NCI-H1436 treated with DMSO at 0.1 percent for 48 hours (cell line): Measurements from ENCODE around the gene C6orf118.

Source experiments
- DNase-seq: peaks from one replicate; lab custom pipeline; 2025; lab: John Stamatoyannopoulos, UW

The C6orf118 gene

GRCh38 chr6:165308926-165309731, at the start of gene C6orf118:
Gene C6orf118, minus strand, starts transcription at chr6:165309605. Its CDS starts 19 bp downstream, at chr6:165309586.
- DNase-seq = no peak

- DNase-seq = no peak
These were observed 36.3 kb upstream of the C6orf118 start for GRCh38 chr6:165345700-165346099.

- DNase-seq = no peak
These were observed 31.1 kb upstream of the C6orf118 start for GRCh38 chr6:165340532-165340931.

GRCh38 chr6:165325609-165326008, 16.2 kb upstream of the C6orf118 start:
- no peak for DNase-seq

- no peak for DNase-seq
These were observed 12.2 kb upstream of the C6orf118 start for GRCh38 chr6:165321555-165322145.

GRCh38 chr6:165321150-165321549, 11.7 kb upstream of the C6orf118 start:
- DNase-seq = no peak

GRCh38 chr6:165317723-165318122, 8.3 kb upstream of the C6orf118 start:
- no peak for DNase-seq

GRCh38 chr6:165306955-165307354, 2.5 kb downstream of the C6orf118 start:
- no peak for DNase-seq

- DNase-seq = no peak
These were observed 7.8 kb downstream of the C6orf118 start for GRCh38 chr6:165301372-165302246.

GRCh38 chr6:165300422-165300936, 8.9 kb downstream of the C6orf118 start:
- no peak for DNase-seq

- DNase-seq = no peak
These were observed 10.5 kb downstream of the C6orf118 start for GRCh38 chr6:165298875-165299274.

- no peak for DNase-seq
These were observed 11.0 kb downstream of the C6orf118 start for GRCh38 chr6:165298402-165298801.

GRCh38 chr6:165292657-165293056, 16.7 kb downstream of the C6orf118 start:
- no peak for DNase-seq

GRCh38 chr6:165274611-165275010, 34.8 kb downstream of the C6orf118 start:
- no peak for DNase-seq

GRCh38 chr6:165272585-165272984, 36.8 kb downstream of the C6orf118 start:
- no peak for DNase-seq

GRCh38 chr6:165268987-165269386, 40.4 kb downstream of the C6orf118 start:
- no peak for DNase-seq

GRCh38 chr6:165266621-165267020, 42.8 kb downstream of the C6orf118 start:
- DNase-seq = no peak

GRCh38 chr6:165266191-165266590, 43.2 kb downstream of the C6orf118 start:
- no peak for DNase-seq

- DNase-seq = no peak
These were observed 48.9 kb downstream of the C6orf118 start for GRCh38 chr6:165260462-165260861.

GRCh38 chr6:165249808-165250207, 59.6 kb downstream of the C6orf118 start:
- no peak for DNase-seq

- DNase-seq = no peak
These were observed 63.7 kb downstream of the C6orf118 start for GRCh38 chr6:165245701-165246100.

GRCh38 chr6:165245287-165245686, 64.1 kb downstream of the C6orf118 start:
- DNase-seq = no peak
